GM21526 (cell line): ENCODE measurements around the gene PCDH9.

ENCODE experiments used
- ATAC-seq: cut with Tn5 transposase; IDR thresholded peaks from one replicate; pipeline ENCODE4 v1.9.1; 2021; ENCODE audit warnings: moderate library complexity; ENCODE audit not compliant: unreplicated experiment, low FRiP score

PCDH9 gene

GRCh38 chr13:66443926-66444325 lies 786.2 kb downstream of the PCDH9 start:
- no peak for ATAC-seq

DNA sequence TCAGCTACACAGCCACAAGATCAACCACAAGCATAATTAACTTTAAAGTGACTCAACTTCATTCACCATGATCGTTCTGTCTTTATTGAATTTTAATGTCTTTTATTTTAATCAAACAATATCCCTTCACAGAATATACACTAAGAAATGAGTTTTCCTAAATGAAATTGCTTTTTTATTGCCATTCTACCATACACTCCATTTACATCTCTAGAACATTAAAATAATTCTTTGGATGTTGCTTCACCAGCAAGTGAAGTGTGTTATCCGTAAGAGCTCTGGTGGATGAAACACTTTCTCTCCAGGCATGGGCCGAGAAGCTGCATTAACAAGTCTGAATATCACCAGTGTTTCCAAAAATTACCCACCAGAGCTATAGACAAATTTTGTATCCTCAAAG lies 789.2 kb downstream of the PCDH9 start:
- no peak for ATAC-seq

GRCh38 chr13:66430728-66431127 lies 799.4 kb downstream of the PCDH9 start:
- no peak for ATAC-seq

DNA sequence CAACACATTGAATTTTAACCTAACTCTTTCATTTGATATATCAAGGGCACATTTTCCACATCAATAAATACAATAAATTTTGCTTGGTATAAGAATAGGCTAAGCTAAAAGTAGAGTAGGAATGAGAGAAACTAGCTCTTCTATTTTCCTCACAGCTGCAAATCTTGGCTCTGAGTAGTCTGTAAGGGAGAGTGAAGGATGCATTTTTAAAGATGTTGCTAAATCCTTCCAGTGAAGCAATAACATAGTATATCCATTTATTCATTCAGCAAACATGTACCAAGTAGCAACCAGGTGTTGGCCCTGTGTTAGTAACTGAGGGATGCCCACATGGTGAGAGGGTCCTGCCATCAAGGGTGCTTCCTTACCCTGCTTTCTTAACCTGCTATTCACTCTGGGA lies 799.9 kb downstream of the PCDH9 start:
- no peak for ATAC-seq

GRCh38 chr13:66429156-66429555 lies 801.0 kb downstream of the PCDH9 start:
- ATAC-seq = no peak

DNA sequence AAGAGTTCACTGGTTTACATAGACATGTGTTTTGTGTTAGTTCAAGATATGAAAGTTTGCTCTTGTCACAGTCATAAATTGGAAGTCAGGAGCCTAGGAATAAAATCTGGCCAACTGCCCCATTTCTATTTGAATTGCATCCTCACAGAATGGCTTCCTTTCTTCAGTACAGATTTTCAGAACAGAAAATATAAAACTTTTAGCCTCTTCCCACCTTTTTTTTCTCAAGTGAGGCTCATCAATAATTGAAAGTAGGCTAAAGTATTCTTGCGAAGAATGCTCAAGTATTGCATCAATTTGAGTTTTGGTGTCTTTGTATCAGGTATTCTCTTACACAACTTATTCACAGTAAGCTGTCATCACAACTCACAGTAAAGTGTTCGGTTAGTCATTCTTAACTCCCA lies 802.7 kb downstream of the PCDH9 start:
- no peak for ATAC-seq

- ATAC-seq = no peak
These were observed 804.4 kb downstream of the PCDH9 start for GRCh38 chr13:66425741-66426140.

- no peak for ATAC-seq
These were observed 805.7 kb downstream of the PCDH9 start for GRCh38 chr13:66424422-66424821.

DNA sequence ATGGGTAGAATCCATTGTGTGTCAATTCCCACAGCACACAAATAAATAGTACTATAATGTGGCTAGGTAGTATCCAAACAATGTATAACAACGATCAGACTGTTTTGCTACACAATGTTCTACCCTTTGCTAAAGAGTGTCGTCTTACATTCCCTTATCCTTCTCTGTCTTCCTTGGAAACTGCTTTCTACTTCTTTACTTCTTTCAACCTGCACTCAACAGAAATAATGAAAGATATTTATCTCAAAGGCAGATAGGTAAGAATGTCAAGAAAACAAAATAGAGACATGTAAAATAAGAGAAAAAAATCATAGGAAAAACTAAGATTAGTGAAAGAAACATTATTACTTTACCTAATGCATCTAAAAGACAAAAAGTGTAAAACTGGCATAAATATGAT lies 814.7 kb downstream of the PCDH9 start:
- ATAC-seq = no peak

- ATAC-seq = no peak
These were observed 815.9 kb downstream of the PCDH9 start for GRCh38 chr13:66414066-66414800.

DNA sequence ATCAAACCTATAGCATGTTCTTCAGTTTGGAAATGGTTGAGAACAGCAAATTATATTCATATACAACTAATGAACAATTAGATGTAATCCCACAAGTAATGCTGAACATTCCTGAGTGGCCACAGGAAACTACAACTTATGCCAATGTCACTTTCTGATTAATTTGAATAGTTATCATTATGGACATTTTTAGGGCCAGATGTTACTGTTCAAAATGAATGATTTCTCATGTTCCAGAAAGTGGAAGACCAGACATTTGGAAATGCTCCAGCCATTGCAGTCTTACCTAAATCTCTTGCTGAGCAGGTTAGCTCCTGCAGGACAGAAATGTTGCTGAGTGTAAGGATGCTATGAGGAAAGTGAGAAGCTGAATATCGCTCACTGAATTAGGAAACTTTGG lies 819.8 kb downstream of the PCDH9 start:
- ATAC-seq = no peak

- ATAC-seq = no peak
These were observed 820.6 kb downstream of the PCDH9 start for GRCh38 chr13:66409542-66409941.

GRCh38 chr13:66407128-66407527 lies 823.0 kb downstream of the PCDH9 start:
- no peak for ATAC-seq

GRCh38 chr13:66405908-66406802 lies 824.0 kb downstream of the PCDH9 start:
- ATAC-seq = no peak

DNA sequence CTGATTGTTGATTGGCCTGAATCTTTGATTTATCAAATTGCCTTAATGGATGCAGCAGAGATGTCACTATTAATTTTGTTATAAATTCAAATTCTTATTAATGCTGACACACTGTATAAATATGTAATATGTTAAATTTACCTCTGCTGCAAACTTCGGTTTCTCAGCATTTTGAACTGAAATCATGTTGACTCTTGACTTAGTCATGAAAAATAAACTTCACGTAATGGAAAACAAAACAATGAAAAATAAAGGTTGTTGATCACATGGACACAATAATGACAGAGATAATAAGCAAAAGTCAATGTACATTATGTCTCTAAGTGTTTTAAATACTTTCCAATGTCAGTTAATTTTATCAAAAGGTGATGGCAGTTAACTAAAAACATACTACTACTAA lies 827.6 kb downstream of the PCDH9 start:
- ATAC-seq = no peak

- ATAC-seq = no peak
These were observed 828.1 kb downstream of the PCDH9 start for GRCh38 chr13:66402066-66402465.

DNA sequence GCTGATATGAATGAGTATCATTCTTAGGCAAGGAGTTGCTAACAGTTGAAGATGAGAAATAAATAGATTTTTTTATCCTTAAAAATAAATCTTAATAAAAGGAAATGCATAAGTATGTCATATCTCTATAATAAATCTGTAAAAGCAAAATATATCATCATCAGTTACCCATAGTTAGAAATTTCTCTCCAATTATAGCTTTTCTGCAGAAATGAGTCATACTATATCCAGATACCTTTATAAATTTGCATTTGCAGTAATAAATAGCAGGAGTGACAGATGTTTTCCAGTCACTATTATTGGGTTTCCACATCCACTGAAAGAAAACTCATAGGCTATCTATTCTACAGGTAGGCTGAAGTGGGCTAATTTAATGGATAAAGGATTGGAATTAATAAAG lies 829.8 kb downstream of the PCDH9 start:
- no peak for ATAC-seq

DNA sequence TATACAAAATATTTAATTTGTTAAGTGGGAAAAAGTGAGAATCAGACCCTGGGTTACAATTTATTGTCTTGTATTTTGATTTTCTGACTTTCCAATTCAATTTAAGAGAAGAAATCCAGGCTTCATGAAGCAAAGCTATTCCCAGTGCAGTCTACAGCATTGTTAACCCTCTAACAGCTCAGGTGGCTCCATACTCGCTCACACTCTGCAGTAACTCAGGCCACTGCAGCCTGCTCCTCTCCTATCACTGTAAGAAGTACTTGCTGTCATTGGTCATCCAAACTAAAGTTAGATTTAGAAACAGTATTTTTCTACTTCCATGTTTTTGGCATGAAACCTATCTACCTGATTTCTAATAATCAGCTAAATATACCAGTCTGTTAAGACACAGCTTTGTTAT lies 830.3 kb downstream of the PCDH9 start:
- no peak for ATAC-seq

DNA sequence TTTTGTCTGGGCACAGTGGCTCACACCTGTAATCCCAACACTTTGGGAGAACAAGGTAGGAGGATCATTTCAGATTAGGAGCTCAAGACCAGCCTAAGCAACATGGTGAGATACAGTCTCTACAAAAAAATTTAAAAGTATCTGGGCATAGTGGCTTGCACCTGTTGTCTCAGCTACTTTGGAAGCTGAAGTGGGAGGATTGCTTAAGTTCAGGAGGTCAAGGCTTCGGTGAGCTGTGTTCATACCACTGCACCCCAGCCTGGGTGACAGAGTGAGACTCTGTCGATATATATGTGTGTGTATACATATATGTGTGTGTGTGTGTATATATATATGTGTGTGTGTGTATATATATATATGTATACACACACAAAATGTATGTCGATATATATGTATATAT lies 833.0 kb downstream of the PCDH9 start:
- no peak for ATAC-seq

DNA sequence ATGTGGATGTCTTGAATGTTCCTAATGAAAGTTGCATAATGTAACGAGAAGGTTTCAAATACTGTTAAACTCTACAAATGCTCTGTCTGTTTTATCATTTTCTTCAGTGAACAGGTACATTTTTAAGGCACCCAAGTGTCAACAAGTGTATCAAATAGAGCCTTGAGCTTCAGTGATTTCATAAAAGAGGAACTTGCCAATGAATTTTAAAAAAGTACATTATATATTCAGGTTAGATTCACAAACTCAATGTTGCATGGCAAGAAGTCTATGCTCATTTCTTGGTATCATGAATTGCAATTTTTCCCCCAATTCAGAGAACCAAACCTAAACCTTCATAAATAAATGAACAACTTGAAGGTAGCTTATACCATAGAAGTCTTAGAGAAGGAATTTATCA lies 838.8 kb downstream of the PCDH9 start:
- no peak for ATAC-seq

DNA sequence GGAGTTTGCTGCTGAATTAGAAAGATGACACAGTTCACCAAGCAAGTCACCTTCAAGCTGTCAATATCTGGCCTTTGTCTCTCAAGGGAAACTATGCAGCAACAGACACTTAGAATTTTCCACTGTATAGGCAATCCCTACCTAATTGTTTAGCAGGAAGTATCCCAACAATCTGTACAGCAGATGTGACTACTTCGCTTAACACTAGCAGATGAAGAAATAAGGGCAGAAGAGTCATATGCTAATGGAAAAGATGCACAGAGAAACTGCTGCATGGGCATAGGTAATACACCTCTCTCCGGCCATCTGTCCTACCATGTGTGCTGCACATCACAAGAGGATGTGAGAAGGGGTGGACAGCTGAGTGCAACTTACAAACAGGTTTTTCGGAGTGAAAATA lies 851.2 kb downstream of the PCDH9 start:
- ATAC-seq = no peak

GRCh38 chr13:66377569-66377968 lies 852.6 kb downstream of the PCDH9 start:
- no peak for ATAC-seq
